ENCODE results near the gene BCR.

- TF ChIP-seq, protein P1, sequence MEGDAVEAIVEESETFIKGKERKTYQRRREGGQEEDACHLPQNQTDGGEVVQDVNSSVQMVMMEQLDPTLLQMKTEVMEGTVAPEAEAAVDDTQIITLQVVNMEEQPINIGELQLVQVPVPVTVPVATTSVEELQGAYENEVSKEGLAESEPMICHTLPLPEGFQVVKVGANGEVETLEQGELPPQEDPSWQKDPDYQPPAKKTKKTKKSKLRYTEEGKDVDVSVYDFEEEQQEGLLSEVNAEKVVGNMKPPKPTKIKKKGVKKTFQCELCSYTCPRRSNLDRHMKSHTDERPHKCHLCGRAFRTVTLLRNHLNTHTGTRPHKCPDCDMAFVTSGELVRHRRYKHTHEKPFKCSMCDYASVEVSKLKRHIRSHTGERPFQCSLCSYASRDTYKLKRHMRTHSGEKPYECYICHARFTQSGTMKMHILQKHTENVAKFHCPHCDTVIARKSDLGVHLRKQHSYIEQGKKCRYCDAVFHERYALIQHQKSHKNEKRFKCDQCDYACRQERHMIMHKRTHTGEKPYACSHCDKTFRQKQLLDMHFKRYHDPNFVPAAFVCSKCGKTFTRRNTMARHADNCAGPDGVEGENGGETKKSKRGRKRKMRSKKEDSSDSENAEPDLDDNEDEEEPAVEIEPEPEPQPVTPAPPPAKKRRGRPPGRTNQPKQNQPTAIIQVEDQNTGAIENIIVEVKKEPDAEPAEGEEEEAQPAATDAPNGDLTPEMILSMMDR (IDR thresholded peaks at IDR 0.05): no peak
- TF ChIP-seq EP300 (IDR thresholded peaks at IDR 0.05) (no peak), POLR2A (IDR thresholded peaks at IDR 0.05) (no peak)
Observed at GRCh38 chr22:23140385-23140784, 39.9 kb upstream of the BCR start.

Measured in upper lobe of left lung (tissue), 4 donors.